GM12878 (cell line): ENCODE results near the gene RSPO4. TPM values are rescaled to one million over a fixed set of nuclear protein-coding genes. Genes with fewer than 3 reads are reported as not detected.

ENCODE experiments used
- ATAC-seq: fragments of 200-7000 bp; cut with Tn5 transposase; 3 replicates; pipeline ENCODE4 v1.9.1; 2020; ENCODE audit warnings: mild to moderate bottlenecking, moderate library complexity
- BruUV-seq: library from RNA; stranded (reverse); fragments of 400-500 nt; replicated peaks from 2 replicates; lab custom pipeline; 2021; lab: Mats Ljungman, UMichigan
- CTCF ChIA-PET: fragments of 300-600 bp; sonication (Branson Sonifier 250); formaldehyde crosslinking; extraction: SDS; loops from one replicate; lab custom pipeline; 2021; ENCODE audit warnings: inconsistent platforms; lab: Yijun Ruan, JAX
- POLR2A ChIA-PET: fragments of 350-600 bp; formaldehyde crosslinking; extraction: SDS; loops from one replicate; lab custom pipeline; 2021; ENCODE audit warnings: inconsistent platforms; lab: Charles Lee
- RAD21 ChIA-PET: fragments of 300-600 bp; sonication (Branson Sonifier 250); formaldehyde crosslinking; loops from one replicate; lab custom pipeline; 2023; ENCODE audit warnings: antibody characterized with exemption; ENCODE audit not compliant: unreplicated experiment; lab: Charles Lee
- SMC1A ChIA-PET: fragments of 300-600 bp; sonication (Branson Sonifier 250); formaldehyde crosslinking; loops from one replicate; lab custom pipeline; 2023; ENCODE audit not compliant: unreplicated experiment, uncharacterized antibody; lab: Charles Lee
- DNase-seq: peaks from one replicate; pipeline ENCODE4 v3.0.0-alpha.2; 2011; ENCODE audit warnings: low read depth, low spot score
- FAIRE-seq: peaks from 3 replicates; lab custom pipeline; 2011; peaks lifted over from hg19 to GRCh38; lab: Jason Lieb, UNC
- H2AFZ ChIP-seq: 2 replicates; pipeline ENCODE4 v1.6.0; 2011; ENCODE audit warnings: low read depth, low read length, control low read depth; ENCODE audit not compliant: control insufficient read depth
- H3K27ac ChIP-seq: 2 replicates; pipeline ENCODE4 v1.5.1; 2011; ENCODE audit warnings: control low read depth; ENCODE audit not compliant: control insufficient read depth, insufficient read depth
- H3K27me3 ChIP-seq, 2 experiments: replicated peaks in 1 of 2; 2 replicates each; pipeline versions ENCODE4 v1.6.0 to v1.6.1; 2011; ENCODE audit warnings: low read length in 1 of 2; ENCODE audit not compliant: control insufficient read depth in 2 of 2, insufficient read depth in 2 of 2
- H3K36me3 ChIP-seq, 2 experiments: 2 replicates each; pipeline ENCODE4 v1.5.1; 2011; ENCODE audit warnings: low read length in 1 of 2; ENCODE audit not compliant: control insufficient read depth in 2 of 2, insufficient read depth in 2 of 2
- H3K4me1 ChIP-seq: 2 replicates; pipeline ENCODE4 v1.6.1; 2011; ENCODE audit warnings: mild to moderate bottlenecking, low read length, moderate library complexity, mixed read lengths; ENCODE audit not compliant: control insufficient read depth, insufficient read depth
- H3K4me2 ChIP-seq: 2 replicates; pipeline ENCODE4 v1.6.0; 2011; ENCODE audit warnings: control low read depth; ENCODE audit not compliant: control insufficient read depth, insufficient read depth
- H3K4me3 ChIP-seq: fragments of 200-600 bp; sonication (generic); 2 replicates; pipeline ENCODE4 v1.5.1; 2016
- H3K79me2 ChIP-seq: 2 replicates; pipeline ENCODE4 v1.6.0; 2011; ENCODE audit warnings: low read length; ENCODE audit not compliant: control insufficient read depth, insufficient read depth
- H3K9ac ChIP-seq: 2 replicates; pipeline ENCODE4 v1.8.0; 2011; ENCODE audit warnings: low read length, control low read depth, mixed read lengths; ENCODE audit not compliant: control insufficient read depth, insufficient read depth
- H3K9me3 ChIP-seq: replicated peaks from 3 replicates; pipeline ENCODE4 v1.5.1; 2011; ENCODE audit warnings: mild to moderate bottlenecking, low read length; ENCODE audit not compliant: control insufficient read depth, insufficient read depth
- H4K20me1 ChIP-seq: 2 replicates; pipeline ENCODE4 v1.6.0; 2011; ENCODE audit not compliant: control insufficient read depth, insufficient read depth
- FOXM1 ChIP-seq: IDR thresholded peaks from 2 replicates; pipeline ENCODE4 v1.6.1; 2012; ENCODE audit warnings: low read depth, mild to moderate bottlenecking, inconsistent platforms, low read length, moderate library complexity
- NR2F1 ChIP-seq: fragments of 450-650 bp; conservative IDR thresholded peaks from 2 replicates; pipeline ENCODE4 v1.6.1; 2017; ENCODE audit warnings: mild to moderate bottlenecking
- PAX8 ChIP-seq: fragments of 450-650 bp; IDR thresholded peaks from 2 replicates; pipeline ENCODE4 v1.6.1; 2017; ENCODE audit warnings: mild to moderate bottlenecking, moderate library complexity
- YY1 ChIP-seq: IDR thresholded peaks from 2 replicates; pipeline ENCODE4 v1.6.1; 2011; ENCODE audit warnings: low read depth, mild to moderate bottlenecking, low read length
- WGBS: methylation state at CpG from one replicate; pipeline ENCODE4 v1.1.6; 2016; ENCODE audit warnings: low lambda C conversion rate; ENCODE audit not compliant: insufficient replicate concordance, insufficient coverage; ENCODE audit errors: missing lambda C conversion rate; 5-methylcytosine and 5-hydroxymethylcytosine counted together
- in situ Hi-C: fragments of 300-500 bp; cut with MboI; formaldehyde crosslinking; loops from 9 replicates; pipeline ENCODE4 v1.14.3; 2018; ENCODE audit warnings: mixed read lengths
- intact Hi-C: fragments of 100-400 bp; cut with micrococcal nuclease; formaldehyde crosslinking; loops from one replicate; pipeline ENCODE4 v1.14.2; 2022; ENCODE audit not compliant: unreplicated experiment
- polyA plus RNA-seq, 11 experiments: library from polyadenylated mRNA; depleted of rRNA in 4 of 11; unstranded in 6 of 11; stranded (reverse) in 5 of 11; fragments of >200 nt; fragmentation: Nextera tagmentation in 4 of 11; fragmentation: Illumina TruSeq in 1 of 11; extraction: Ambion mirVana in 4 of 11; extraction: Trizol in 1 of 11; gene quantifications; 1 replicate in 1 of 11; 2 replicates in 10 of 11; pipeline versions ENCODE4 v1.2.1 to v1.2.3, GENCODE V29; 2011 to 2016; ENCODE audit warnings: inconsistent platforms in 2 of 11, missing spikeins in 2 of 11, low read depth in 1 of 11
- total RNA-seq, 4 experiments: library from RNA; depleted of rRNA in 3 of 4; stranded (reverse); fragments of >200 nt in 3 of 4; fragmentation: Illumina TruSeq in 1 of 4; extraction: Trizol in 1 of 4; gene quantifications; 2 replicates each; pipeline versions ENCODE4 v1.2.1 to v1.2.3, GENCODE V29; 2013 to 2021
- TF ChIP-seq, protein P1 (sequence below): fragments of 450-650 bp; IDR thresholded peaks from 2 replicates; pipeline ENCODE4 v1.6.1; 2017; ENCODE audit warnings: antibody characterized with exemption, mild to moderate bottlenecking, moderate library complexity
- TF ChIP-seq, protein P2 (sequence below): fragments of 150-350 bp; IDR thresholded peaks from 2 replicates; pipeline ENCODE4 v1.6.1; 2016; ENCODE audit warnings: low read depth, low read length
- TF ChIP-seq, protein P3 (sequence below): fragments of 450-650 bp; formaldehyde crosslinking; IDR thresholded peaks from 2 replicates; pipeline ENCODE4 v1.4.0; 2022; ENCODE audit warnings: mild to moderate bottlenecking, moderate library complexity

Gene RSPO4
- total and polyA plus RNA-seq, 10 of the 15 experiments (the other 5 are each of a cell fraction or from before 2014, with no cell fraction given) = 0.06 TPM; not detected in 9

DNA sequence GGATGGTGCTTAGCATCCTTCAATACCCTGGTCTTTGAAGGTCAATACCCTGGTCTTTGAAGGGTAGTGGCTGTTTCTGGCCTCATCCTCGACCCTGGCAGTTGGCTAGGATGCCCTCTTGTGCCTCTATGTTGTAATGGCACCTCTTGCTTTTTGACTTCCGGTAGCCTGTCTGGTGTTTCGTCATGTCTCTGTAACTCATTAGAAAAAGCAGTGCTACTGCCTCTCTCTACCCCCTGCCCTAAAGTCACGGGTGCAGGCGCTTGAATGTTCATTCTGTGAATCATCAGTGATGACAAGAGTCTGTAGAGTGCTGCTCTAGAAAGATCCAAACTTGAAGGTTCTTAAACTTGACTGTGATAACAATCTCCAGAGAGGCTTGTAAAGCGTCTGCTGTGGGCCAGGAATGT is 28.3 kb downstream of the RSPO4 start (continued):
- TF ChIP-seq, protein P1, sequence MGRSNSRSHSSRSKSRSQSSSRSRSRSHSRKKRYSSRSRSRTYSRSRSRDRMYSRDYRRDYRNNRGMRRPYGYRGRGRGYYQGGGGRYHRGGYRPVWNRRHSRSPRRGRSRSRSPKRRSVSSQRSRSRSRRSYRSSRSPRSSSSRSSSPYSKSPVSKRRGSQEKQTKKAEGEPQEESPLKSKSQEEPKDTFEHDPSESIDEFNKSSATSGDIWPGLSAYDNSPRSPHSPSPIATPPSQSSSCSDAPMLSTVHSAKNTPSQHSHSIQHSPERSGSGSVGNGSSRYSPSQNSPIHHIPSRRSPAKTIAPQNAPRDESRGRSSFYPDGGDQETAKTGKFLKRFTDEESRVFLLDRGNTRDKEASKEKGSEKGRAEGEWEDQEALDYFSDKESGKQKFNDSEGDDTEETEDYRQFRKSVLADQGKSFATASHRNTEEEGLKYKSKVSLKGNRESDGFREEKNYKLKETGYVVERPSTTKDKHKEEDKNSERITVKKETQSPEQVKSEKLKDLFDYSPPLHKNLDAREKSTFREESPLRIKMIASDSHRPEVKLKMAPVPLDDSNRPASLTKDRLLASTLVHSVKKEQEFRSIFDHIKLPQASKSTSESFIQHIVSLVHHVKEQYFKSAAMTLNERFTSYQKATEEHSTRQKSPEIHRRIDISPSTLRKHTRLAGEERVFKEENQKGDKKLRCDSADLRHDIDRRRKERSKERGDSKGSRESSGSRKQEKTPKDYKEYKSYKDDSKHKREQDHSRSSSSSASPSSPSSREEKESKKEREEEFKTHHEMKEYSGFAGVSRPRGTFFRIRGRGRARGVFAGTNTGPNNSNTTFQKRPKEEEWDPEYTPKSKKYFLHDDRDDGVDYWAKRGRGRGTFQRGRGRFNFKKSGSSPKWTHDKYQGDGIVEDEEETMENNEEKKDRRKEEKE = no peak
- no peak for TF ChIP-seq FOXM1
- TF ChIP-seq, all 136 proteins: peak for 5

DNA sequence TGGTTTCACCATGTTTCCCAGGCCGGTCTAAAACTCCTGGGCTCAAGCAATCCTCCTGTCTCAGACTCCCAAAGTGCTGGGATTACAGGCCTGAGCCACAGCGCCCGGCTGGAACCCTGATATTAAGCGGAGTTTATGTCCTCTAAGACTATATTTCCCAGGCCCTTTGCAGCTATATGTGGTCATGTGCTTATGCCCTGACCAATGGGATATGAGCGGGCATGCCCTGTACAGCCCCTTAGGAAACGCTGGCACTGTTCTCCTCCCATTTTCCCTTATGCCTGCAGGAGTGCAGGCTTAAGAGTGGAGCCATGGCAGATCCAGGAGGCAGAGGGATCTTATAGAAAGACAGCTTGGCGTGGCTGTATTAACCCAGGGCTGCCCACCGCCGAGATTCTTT is 29.9 kb downstream of the RSPO4 start:
- DNase-seq (no peak), ATAC-seq (no peak), FAIRE-seq (no peak)
- Histone ChIP-seq H3K4me2 (no peak overlapping the region), H3K27ac (no peak overlapping the region), H3K4me1 (no peaks in the 10 kb centered on the region), H4K20me1 (no peaks in the 10 kb centered on the region), H3K9me3 (no peaks in the 10 kb centered on the region; the same call in 2 of the 3 replicates), H3K27me3 (no peaks in the 10 kb centered on the region), H3K79me2 (no peaks in the 10 kb centered on the region), H2AFZ (no peak overlapping the region), H3K9ac (no peak overlapping the region), H3K4me3 (no peak overlapping the region), H3K36me3 (no peaks in the 10 kb centered on the region)
- POLR2A ChIA-PET = no interaction called here
- BruUV-seq = no TSS peak
- intact Hi-C loops (no loop called here), in situ Hi-C loops (no loop called here)
- WGBS = 43% methylated on average over 9 of the region's 9 CpGs
- SMC1A ChIA-PET = interaction anchor here (1.0 to 1.3 kb wide), 2 partner anchors 154 to 157 kb away, joined by 3 read pairs; no protein-coding TSS in a partner anchor
- CTCF ChIA-PET = interaction anchor here (1.2 to 1.7 kb wide), 2 partner anchors 27 to 241 kb away, joined by 4 to 6 read pairs; no protein-coding TSS in a partner anchor
- RAD21 ChIA-PET = interaction anchor here (1.2 to 1.6 kb wide), 3 partner anchors 11 to 136 kb away, joined by 3 read pairs; no protein-coding TSS in a partner anchor
- TF ChIP-seq NR2F1 = no peak
- no peak for TF ChIP-seq PAX8
- TF ChIP-seq, protein P2, sequence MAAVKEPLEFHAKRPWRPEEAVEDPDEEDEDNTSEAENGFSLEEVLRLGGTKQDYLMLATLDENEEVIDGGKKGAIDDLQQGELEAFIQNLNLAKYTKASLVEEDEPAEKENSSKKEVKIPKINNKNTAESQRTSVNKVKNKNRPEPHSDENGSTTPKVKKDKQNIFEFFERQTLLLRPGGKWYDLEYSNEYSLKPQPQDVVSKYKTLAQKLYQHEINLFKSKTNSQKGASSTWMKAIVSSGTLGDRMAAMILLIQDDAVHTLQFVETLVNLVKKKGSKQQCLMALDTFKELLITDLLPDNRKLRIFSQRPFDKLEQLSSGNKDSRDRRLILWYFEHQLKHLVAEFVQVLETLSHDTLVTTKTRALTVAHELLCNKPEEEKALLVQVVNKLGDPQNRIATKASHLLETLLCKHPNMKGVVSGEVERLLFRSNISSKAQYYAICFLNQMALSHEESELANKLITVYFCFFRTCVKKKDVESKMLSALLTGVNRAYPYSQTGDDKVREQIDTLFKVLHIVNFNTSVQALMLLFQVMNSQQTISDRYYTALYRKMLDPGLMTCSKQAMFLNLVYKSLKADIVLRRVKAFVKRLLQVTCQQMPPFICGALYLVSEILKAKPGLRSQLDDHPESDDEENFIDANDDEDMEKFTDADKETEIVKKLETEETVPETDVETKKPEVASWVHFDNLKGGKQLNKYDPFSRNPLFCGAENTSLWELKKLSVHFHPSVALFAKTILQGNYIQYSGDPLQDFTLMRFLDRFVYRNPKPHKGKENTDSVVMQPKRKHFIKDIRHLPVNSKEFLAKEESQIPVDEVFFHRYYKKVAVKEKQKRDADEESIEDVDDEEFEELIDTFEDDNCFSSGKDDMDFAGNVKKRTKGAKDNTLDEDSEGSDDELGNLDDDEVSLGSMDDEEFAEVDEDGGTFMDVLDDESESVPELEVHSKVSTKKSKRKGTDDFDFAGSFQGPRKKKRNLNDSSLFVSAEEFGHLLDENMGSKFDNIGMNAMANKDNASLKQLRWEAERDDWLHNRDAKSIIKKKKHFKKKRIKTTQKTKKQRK = no peak
- no peak for TF ChIP-seq YY1
- TF ChIP-seq, protein P3, sequence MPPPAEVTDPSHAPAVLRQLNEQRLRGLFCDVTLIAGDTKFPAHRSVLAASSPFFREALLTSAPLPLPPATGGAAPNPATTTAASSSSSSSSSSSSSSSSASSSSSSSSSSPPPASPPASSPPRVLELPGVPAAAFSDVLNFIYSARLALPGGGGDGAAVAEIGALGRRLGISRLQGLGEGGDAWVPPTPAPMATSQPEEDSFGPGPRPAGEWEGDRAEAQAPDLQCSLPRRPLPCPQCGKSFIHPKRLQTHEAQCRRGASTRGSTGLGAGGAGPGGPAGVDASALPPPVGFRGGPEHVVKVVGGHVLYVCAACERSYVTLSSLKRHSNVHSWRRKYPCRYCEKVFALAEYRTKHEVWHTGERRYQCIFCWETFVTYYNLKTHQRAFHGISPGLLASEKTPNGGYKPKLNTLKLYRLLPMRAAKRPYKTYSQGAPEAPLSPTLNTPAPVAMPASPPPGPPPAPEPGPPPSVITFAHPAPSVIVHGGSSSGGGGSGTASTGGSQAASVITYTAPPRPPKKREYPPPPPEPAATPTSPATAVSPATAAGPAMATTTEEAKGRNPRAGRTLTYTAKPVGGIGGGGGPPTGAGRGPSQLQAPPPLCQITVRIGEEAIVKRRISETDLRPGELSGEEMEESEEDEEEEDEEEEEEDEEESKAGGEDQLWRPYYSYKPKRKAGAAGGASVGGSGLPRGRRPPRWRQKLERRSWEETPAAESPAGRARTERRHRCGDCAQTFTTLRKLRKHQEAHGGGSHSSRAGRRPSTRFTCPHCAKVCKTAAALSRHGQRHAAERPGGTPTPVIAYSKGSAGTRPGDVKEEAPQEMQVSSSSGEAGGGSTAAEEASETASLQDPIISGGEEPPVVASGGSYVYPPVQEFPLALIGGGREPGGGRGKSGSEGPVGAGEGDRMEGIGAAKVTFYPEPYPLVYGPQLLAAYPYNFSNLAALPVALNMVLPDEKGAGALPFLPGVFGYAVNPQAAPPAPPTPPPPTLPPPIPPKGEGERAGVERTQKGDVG = no peak
